NCI-H128 (cell line): ENCODE results near the gene P4HTM.

ENCODE experiments used
- DNase-seq: peaks from one replicate; lab custom pipeline; 2025; ENCODE audit not compliant: unreplicated experiment; lab: John Stamatoyannopoulos, UW

Gene P4HTM

DNA sequence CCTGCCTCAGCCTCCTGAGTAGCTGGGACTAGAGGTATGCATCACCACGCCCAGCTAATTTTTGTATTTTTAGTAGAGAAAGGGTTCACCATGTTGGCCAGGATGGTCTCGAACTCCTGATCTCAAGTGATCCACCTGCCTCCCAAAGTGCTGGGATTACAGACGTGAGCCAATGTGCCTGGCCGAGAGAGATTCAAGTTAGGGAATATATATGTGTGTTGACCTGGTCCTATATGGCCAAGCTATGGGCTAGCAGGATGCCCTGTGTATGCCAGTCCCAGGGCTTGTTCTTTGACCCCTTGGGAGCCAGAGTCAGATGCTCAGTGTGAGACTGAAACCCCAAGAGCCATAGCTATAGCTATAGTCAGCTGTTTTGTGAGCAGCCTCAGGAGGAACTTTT is 33.7 kb downstream of the P4HTM start:
- DNase-seq: no peak

DNA sequence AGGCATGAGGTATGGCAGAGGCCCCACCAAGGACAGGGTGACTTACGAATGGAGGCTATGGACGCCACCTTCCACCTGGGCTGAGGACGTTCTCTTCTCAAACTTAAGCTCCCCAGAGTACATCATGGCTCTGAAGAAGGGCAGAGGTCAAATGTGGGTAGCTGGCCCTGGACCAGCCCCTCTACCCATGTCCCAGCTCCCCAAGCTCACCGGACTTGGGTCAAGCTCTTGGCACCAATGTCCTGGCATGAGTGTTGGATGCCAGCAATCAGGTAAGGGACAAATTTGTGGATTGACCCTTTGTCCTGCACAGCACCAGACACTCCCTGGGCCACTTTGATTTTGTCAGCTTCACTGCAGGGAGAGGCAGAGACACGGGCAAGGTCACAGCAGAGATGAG is 34.4 kb downstream of the P4HTM start:
- no peak for DNase-seq

DNA sequence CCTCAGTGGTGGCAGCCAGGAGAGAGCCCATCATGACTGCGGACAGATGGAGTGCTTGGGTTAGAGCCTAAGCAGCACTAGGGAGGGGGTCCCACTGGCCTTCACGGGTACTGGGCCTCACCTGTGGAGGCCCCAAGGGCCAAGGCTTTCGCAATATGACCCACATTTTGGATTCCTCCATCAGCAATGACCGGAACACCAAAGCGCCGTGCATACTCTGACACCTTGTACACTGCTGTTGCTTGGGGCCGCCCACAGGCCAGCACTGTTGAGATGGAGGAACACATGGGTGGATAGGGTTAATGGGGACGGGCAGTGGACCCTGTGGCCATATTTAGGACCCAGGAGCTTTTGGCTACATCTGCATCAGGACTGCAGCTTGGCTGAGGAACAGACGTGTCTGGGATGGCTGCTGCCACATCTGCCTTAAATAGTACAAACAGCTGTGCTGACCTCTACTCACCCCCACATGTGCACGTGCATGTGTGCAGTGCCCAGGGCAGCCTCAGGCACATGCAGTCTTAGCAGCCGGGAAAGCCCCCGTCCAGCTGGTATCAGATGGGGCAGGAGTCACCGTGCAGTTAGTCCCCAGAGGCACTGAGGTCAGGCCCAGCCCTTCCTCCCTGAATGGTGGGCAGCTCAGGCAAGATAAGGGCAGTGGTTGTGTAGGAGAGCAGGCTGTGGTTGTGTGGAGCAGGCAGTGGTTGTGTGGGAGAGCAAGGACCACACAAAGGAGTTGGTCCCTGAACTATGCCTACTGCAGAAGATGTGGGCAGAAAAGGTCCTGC is 35.2 kb downstream of the P4HTM start:
- no peak for DNase-seq

DNA sequence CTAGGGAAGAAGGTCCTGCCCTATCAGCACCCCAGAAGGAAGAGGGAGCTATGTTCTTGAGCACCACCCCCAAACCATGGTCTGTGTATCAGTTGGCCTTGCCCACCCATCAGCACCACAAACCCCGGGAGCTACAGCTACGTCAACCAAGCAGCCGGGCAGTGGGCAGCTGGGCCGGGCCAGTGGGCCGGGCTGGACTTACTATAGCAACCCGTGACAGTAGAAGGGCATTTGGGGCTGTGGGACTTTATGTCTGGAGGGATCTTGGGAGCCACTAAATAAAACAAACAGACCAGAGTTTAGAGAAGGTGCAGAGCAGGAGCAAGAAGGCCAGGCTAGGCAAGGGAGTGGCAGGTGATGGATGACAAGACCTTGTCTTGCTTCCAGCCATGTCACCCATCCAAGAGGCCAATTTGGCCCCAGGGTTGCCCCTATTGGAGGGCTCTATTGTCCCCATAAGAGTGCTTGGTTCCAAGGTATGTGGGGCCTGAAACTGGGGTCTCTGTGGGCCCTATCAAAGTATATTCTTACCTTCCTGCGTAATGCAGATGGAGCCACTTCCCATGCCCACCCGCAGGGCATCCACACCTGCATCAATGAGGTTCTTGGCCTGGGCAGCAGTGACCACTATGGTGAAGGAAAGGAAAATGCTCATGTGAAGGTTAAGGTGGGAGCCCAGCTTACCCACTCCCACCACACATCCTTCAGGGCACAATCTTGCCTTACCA is 35.9 kb downstream of the P4HTM start:
- no peak for DNase-seq

DNA sequence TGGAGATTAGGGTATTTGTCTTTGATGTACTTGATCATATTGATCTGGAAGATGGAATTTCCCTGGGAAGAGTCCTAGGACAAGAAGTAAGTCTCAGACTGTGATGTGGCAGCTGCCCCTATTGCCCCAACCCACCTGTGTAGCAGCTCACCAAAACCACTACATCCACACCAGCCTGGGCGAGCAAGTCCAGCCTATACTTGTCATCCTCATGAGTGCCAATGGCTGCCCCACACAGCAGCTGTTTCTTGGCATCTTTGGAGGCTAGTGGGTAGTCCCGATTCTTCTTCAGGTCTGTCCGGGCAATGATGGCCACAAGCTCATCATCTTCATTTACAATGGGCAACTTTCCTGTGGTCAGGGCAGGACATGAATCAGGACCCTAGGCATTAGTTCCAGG is 36.5 kb downstream of the P4HTM start:
- DNase-seq: no peak

DNA sequence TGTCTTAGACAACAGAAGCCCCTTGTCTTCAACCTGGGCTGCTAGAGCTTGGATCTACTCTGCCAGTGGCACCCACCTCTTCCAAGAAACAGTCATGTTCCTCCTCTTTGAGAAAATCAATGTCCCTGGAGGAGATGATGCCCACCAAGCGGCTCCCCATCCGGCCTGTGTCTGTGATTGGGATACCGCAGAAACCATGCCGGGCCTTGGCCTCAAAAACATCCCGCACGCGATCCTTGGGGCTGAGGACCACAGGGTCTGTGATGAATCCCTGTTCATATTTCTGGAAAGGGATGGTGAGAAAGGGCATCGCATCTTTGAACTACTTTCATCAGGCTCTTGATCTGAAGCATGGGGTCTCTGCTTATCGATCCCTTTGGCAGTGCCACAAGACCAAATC is 37.6 kb downstream of the P4HTM start:
- no peak for DNase-seq

DNA sequence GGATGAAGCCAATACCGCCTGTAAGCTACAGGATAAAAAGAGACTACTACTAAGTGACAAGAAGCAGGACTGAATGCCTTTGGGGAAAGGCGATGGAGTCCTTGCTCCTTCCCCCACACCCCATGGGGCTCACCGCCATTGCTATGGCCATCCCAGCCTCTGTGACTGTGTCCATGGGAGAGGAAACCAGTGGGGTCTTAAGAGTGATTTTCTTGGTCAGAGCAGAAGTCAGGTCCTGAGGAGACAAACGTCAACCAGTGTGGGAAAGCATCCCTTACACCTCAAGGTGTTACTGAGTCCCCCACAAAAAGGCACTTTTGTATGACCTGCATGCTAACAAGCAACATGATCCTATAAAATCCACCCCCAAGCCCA is 38.2 kb downstream of the P4HTM start:
- no peak for DNase-seq

DNA sequence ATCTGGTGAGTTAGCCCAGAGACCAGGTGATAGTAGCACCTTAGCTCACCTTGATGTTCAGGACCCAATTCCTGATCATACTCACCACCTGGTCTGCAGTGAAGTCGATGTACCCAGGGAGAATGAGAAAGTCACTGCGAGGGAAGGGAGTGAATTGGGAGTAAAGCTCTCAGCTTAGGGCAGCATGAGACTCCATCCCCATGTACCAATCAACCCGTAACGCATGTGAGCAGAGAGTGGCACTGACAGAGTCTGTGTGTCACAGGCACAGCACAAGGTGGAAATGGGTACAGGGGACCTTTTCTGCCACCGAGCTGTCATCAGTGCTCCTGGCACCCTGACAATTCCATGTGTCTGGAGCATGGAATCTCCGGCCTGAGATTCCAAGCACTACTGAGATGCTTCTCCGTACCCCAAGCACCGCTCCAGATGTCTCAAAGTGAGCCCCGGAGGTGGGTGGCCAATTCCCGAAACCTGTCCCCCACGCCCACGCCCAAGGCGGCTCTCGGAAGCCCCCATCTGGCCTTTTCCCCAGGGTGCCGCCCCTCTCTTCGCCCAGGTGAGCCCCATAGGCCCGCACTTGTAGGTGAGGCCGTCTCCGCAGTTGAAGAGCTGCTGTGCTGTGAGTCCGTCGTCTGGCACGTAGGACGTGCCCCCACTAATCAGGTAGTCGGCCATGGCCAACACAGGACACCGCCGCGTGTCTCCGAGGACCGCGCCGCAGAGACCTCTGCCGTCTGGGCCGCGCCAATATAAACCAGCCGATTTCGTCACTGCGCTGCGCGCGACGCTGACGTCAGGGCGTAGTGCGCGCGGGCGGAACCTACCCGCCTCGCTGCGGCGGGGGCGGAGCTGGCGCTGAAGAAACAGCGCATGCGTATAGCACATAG is 38.9 kb downstream of the P4HTM start, which contains the start of gene IMPDH2:
TSS of gene IMPDH2 (minus strand) at position 726 of the 890 bp plus-strand sequence. CDS start at position 678, 48 bp downstream.
- peak; percentile 85 for DNase-seq

DNA sequence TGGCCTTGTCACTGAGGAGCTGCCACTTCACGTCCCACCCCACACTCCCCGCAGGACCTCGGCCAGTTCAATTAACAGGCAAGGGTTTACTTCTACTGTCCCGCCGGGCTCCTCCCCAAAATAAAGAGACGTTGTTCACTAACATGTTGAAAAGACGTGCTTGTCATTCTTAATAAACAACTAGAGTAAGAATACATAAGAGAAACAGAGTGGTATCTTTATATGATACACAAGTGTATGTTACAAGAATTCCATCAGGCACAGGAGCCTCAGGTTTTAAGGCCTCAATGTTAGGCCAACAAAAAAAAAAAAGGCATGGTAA is 39.5 kb downstream of the P4HTM start:
- DNase-seq: no peak

DNA sequence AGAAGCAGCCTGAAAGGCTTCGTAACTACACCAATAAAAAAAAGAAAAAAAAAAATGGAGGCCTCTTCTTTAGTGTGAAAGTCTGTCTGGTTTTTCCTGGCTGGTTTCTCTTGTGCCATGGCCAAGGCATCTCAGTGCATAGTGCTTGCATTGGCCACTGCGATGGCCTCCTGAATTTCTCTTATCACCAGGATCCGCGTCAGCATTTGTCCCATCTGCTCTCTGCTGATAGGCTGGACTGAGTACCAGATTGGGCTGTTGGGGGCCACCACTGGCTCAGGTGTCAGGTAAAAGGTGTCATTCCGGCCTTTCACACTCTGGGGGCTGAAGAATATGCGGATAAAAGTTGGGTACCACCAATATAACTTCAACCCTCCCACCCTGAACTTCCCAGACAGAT is 40.3 kb downstream of the P4HTM start:
- no peak for DNase-seq

DNA sequence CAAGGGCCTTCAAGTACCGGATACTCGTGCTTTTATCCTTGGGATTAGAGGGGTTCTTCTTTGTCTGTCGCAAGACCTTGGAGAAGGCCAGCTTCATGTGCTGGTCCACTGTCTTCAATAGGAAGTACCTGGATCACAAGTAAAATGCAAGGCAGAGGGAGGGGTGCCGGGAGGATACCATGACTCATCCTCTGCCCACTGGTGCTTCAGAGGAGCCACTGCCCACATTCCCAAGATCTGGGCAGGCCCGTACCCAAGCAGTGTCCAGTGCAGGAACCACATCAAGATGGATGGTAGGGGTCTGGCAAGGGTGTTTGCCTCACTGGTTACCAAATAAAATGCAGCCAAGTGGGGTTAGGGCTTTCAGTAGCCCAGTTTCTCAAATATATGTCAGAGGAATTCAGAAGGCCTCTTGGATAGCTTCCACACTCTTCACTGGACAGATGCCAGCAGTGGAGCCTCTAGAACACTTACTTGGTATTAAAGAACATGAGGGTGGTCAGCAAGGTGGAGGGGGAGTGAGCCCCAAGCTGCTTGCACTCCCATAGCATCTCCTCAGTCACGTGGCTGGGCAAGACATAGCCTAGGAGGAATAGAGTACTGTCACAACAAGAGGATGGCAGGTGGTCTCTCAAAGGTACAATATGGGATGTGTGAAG is 42.7 kb downstream of the P4HTM start:
- no peak for DNase-seq

DNA sequence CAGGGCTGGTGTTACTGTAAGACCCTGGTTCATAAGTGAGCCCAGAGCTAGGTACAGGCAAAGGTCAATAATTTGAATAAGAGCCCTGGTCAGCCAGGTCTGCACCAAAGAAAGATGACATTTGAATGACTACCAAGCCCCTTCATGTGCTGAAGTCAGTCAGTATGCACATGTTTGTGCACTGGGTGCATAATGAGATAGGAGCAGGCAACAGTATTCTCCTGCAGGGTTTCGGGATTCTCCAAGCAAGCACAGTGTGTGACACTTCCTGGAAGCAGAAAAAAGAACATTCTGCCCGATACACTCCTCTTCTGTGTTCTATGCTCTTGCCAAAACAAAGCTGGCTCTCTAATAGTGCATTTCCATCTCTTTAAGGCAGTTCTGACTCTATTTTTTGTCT is 44.6 kb downstream of the P4HTM start:
- DNase-seq: no peak

DNA sequence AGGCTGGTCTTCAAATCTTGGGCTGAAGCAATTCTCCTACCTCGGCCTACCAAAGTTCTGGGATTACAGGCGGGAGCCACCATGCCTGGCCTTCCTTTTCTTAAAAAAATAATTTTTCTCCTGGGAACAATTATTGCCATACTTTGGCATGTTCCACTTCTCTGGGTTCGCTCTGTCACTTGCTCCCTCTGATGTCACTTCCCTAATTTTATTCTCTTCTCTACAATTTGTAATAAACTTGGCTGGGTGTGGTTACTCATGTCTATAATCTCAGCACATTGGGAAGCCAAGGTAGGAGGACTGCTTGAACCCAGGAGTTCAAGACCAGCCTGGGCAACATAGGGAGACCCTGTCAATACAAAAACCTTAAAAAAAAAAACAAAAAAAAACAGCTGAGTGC is 45.2 kb downstream of the P4HTM start:
- DNase-seq: no peak

DNA sequence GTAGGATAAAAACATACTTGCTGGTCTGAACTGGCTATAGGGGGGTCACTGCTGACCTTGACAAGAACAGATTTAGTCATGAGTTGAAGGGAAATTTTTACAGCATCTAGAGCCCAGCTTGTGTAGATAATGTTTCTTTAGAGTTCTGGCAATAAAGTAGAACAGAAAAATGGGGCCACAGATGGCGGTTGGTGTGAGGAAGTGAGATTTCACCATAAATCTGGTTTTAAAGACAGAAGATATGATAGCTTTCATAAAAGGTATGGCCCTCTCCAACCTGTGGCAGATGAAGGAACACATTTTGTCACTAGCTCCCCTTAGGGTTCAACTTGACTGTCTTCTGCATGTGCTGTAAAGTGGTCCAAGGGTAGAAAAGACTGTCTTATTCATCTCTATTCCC is 63.5 kb downstream of the P4HTM start:
- no peak for DNase-seq

DNA sequence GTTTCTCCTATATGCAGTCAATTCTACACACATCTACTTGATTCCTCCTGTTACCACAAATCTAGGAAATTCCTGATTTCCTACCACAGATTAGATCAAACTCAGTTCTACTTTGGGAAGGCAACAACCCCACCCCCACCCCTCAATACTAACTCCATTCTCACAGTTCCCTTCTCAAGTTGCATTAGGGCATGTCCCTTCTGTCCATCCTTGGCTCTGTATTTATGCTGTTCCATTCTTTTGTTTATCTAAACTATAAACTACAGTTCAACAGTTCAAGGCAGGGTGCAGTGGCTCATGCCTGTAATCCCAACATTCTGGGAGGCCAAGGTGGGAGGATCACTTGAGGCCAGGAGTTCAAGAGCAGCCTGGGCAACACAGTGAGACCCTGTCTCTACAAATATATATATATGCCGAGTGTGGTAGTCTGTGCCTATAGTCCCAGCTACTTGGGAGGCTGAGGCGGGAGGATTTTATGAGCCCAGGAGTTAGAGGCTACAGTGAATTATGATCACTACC is 64.4 kb downstream of the P4HTM start:
- no peak for DNase-seq
